Measurements from ENCODE around the gene LRRIQ3.
"Not testable (repeated sequence)": the region's sequence is repeated elsewhere in the genome, so short reads cannot be mapped to it uniquely, and the experiment has no call there.

Gene LRRIQ3

GRCh38 chr1:74197657-74198552 is at the start of gene LRRIQ3, which contains the start of gene FPGT:
Gene LRRIQ3, minus strand, starts transcription at chr1:74198176. Its CDS starts 14,492 bp downstream, at chr1:74183684.
Gene FPGT, plus strand, starts transcription at chr1:74198242. Its CDS starts 37 bp downstream, at chr1:74198279.
- peak; percentile 90 to 91 for DNase-seq (ENCODE audit: low read depth in 2 of 2)

DNA sequence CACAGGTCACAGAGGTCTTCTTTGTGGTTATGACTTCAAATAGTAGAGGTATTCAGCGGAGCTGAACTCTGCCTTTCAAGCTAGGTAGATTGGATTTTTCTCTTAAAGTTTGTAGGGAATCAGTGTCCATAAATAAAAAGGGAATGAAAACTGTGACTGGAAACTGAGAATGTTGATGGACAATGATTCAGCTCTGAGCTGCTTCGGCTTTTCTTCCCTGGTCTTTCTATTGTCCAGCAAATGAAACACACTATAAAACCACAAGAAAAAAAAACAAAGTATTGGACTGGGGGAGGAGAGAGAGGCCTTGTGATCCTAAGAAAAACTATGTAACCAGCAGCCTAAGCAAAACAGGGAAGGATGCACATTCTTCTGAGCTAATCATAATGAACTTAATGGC is 48.3 kb upstream of the LRRIQ3 start:
- DNase-seq (ENCODE audit: low read depth in 2 of 2), result no peak

DNA sequence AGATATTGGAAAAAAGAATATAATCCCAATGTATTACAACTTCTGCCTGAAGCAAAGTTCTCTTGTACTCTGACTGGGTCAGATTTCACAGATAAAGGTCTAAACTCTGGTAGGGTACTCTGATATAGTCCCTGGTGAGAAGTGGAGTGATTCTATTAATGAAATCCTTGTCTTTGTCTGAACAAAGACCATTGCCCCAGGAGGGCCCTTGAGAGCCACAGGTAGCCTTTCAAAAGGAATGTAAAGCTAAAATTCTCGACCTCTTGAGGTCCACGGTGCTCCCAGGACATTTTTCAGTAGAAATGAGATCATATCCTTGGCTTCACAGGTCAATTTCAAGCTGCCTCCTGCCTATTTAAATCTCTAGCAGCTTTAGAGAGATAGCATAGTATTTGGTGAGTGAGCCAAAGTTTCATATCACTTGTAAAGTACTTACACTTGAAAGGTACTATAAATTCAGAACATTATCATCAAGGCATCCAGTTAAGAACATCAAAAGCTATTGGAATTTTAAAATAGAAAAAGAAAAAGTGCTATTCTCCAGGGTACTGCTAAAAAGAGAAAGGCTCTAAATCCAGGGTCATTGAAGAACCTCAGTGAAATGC is 47.3 kb upstream of the LRRIQ3 start:
- no peak for DNase-seq (ENCODE audit: low read depth in 2 of 2)

DNA sequence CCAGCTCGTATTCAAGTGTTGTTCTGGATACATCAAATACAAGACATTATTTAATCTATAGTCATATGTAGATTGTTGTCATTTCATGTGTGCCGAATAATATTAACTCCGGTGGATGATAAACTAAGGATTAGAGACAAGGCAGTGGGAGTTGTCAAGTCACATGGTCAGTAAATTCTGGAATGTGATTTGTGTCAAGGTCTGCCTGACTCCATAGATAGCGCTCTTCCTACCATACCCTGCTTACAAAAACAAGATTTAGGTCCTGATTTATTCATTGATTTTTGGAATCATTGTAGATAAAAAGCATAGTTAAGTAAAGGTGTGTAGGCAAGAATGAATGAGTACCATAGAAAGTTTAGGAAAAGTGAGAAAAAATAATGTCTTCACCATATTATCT is 39.8 kb upstream of the LRRIQ3 start:
- no peak for DNase-seq (ENCODE audit: low read depth in 2 of 2)

GRCh38 chr1:74237035-74237434 is 39.1 kb upstream of the LRRIQ3 start:
- no peak for DNase-seq (ENCODE audit: low read depth in 2 of 2)

DNA sequence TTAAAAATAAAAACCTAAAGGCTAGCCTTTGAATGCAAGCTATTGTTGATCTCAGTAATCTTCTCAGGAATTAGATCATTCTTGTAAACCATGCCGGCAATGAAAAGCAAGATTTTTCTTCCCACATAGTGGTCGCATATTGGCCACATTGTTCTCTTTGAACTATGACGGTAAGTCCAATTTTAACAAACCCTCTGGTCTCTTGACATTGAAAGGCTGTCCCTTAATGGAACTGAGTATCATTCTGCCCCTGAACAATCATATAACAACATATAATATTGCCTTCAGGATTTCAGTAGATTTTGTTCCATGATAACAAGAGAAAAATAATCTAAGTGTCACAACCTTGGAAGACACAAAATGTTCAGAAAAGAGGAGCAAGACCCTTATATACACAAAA is 38.5 kb upstream of the LRRIQ3 start:
- DNase-seq (ENCODE audit: low read depth in 2 of 2), result no peak

DNA sequence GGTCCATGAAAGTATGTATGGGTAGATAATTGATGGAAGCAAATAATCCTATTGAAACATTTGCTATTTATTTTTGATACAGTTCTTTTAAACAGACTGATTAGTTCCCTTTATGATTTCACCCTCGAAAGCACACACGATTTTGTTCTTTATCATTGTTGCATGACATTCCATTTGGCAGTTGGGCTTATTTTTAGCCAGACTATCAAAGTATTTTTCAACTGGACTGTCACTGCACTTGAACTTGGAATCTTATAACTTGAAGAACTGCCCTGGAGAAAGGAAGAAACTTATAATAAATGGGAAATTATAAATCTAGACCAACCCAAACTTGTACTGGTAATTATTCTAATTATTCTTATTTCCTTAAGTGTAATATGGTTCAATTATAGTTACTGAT is 37.2 kb upstream of the LRRIQ3 start, which contains the start of gene TNNI3K:
Gene TNNI3K, plus strand, starts transcription at position 235 of the 400 bp plus-strand sequence. Its CDS starts 65 bp downstream, at position 300.
- no peak for DNase-seq (ENCODE audit: low read depth in 2 of 2)

DNA sequence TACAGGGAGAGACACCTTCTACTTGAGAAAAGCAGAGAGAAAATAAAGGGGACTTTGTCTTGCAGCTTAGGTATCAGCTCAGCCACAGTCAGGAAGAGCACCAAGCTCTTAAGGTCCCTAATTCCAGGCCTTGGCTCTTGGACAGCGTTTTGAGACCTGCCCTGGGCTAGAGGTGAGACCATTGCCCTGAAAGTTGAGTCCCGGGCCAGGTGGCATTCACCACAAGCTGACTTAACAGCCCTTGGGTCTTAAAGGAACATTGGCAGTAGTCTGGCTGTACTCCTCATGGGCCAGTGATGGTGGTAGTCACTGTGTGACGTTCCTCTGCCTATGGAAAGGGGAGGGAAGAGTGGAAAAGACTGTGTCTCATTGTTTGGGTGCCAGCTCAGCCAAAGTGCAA is 25.5 kb upstream of the LRRIQ3 start:
- no peak for DNase-seq (ENCODE audit: low read depth in 2 of 2)

- no peak for DNase-seq (ENCODE audit: low read depth in 2 of 2)
These were observed 24.7 kb upstream of the LRRIQ3 start for GRCh38 chr1:74222701-74223100.

GRCh38 chr1:74215229-74215628 is 17.3 kb upstream of the LRRIQ3 start:
- no peak for DNase-seq (ENCODE audit: low read depth in 2 of 2)

- DNase-seq (ENCODE audit: low read depth in 2 of 2), result no peak
These were observed 7.3 kb upstream of the LRRIQ3 start for GRCh38 chr1:74205266-74205665.

DNA sequence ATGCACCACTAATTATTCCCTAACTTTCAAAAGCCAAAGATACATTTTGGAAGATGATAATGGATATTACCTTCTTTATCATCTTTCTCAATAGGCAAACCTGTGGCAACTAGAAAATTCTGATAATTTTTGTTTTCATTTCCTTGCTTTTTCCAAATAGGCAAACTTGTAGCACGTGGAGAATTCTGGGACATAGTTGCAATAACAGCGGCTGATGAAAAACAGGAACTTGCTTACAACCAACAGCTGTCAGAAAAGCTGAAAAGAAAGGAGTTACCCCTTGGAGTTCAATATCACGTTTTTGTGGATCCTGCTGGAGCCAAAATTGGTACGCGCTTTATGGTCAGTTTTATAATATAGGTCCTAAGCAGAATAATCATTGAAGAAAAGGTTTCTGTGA is 1.5 kb upstream of the LRRIQ3 start:
- no peak for DNase-seq (ENCODE audit: low read depth in 2 of 2)

DNA sequence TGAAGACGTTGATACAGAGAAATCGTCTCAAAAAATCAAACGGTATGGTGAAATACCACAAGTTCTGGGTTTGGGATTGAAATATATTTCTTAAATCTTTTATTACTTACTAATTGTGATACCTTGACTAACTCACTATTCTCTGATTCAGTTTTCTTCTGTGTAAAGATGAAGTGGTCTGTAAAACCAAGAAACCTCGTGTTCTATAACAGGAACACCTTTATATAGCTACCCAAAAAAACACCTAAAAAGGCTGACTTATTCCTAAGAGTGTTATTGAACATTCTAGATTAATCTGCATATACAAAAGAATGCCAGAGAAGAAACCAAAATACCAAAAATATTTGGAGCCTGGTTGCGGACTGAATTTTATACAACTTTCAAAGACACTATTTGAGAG is 721 bp downstream of the LRRIQ3 start:
- no peak for DNase-seq (ENCODE audit: low read depth in 2 of 2)

- no peak for DNase-seq (ENCODE audit: low read depth in 2 of 2)
These were observed 2.6 kb downstream of the LRRIQ3 start for GRCh38 chr1:74195339-74195738.

- no peak for DNase-seq (ENCODE audit: low read depth in 2 of 2)
These were observed 4.1 kb downstream of the LRRIQ3 start for GRCh38 chr1:74193908-74194307.

DNA sequence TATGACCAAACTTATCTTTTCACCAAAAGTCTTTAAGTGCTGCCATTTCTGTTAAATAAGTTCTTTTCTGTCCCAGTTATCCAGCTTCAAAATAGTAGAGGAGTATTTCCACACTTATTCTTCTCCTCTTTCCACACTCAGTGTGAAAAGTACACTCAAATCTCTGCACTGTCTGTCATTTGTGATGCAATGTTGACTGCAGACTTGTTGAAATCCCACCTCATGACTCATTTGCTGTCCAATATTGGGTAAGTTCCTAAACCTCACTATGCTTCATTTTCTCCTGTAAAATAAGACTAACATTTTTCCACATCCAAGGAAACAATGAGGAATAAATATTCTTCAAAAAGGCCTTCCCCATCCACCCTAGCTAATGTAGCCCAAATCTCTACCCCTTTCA is 17.5 kb downstream of the LRRIQ3 start:
- no peak for DNase-seq (ENCODE audit: low read depth in 2 of 2)

GRCh38 chr1:74174423-74174822 is 23.6 kb downstream of the LRRIQ3 start:
- not testable (repeated sequence) for DNase-seq (ENCODE audit: low read depth in 2 of 2)

GRCh38 chr1:74162333-74162732 is 35.6 kb downstream of the LRRIQ3 start:
- DNase-seq (ENCODE audit: low read depth in 2 of 2), result no peak

- no peak for DNase-seq (ENCODE audit: low read depth in 2 of 2)
These were observed 36.5 kb downstream of the LRRIQ3 start for GRCh38 chr1:74161497-74161896.

- DNase-seq (ENCODE audit: low read depth in 2 of 2), result no peak
These were observed 37.9 kb downstream of the LRRIQ3 start for GRCh38 chr1:74160046-74160445.

- DNase-seq (ENCODE audit: low read depth in 2 of 2), result no peak
These were observed 52.9 kb downstream of the LRRIQ3 start for GRCh38 chr1:74145086-74145485.

DNA sequence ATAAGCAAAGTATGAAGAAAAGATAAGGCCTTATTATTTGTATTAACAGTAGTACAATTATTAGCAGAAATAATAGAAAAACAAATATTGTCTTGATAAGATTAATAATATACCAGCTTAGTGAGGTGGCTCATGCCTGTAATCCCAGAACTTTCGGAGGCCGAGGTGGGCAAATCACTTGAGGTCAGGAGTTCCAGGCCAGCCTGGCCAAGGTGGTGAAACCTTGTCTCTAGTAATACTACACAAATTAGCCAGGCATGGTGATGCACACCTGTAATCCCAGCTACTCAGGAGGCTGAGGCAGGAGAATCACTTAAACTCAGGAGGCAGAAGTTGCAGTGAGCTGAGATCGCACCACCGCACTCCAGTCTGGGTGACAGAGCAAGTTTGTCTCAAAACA is 80.6 kb downstream of the LRRIQ3 start:
- DNase-seq (ENCODE audit: low read depth in 2 of 2), result not testable (repeated sequence)

DNA sequence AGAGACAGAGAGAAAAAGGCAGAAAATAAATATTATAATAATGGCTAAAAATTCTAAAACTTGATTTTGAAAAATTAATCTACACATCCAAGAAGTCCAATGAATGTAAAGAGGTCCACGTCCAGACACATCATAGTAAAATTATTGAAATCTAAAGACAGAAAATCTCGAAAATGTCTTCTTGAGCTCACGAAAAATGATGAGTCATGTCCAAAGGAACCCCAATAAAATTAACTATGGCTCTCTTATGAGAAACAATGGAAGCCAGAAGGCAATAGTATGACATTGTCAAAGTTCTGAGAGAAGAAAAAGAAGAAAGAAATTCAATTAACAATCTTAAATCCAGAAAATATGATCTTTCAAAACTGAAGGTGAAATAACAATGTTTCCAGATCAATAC is 84.6 kb downstream of the LRRIQ3 start:
- no peak for DNase-seq (ENCODE audit: low read depth in 2 of 2)

All from stimulated activated CD8-positive, alpha-beta memory T cell treated with anti-CD3 and anti-CD28 coated beads, Interleukin-15, amount 100 ng/mL, for 48 hours (primary cell).